Esophagus muscularis mucosa (tissue), 4 donors: Measurements from ENCODE around the gene NDUFAF8. TPM values are rescaled to one million over a fixed set of nuclear protein-coding genes. Genes with fewer than 3 reads are reported as not detected.

Experiments
- DNase-seq: peaks from one replicate; pipeline ENCODE4 v3.0.0-alpha.2; 2017; ENCODE audit errors: extremely low spot score
- H3K27ac ChIP-seq, 4 donors: fragments of 200-600 bp; sonication (generic); replicated peaks in 1 of 4; 1 replicate in 3 of 4; 2 replicates in 1 of 4; pipeline ENCODE4 v1.5.1; 2016 to 2019; ENCODE audit warnings: mild to moderate bottlenecking in 1 of 4
- H3K27me3 ChIP-seq, 4 donors: fragments of 200-600 bp; sonication (generic); one replicate each; pipeline versions ENCODE4 v1.5.1 to v1.6.0; 2016 to 2019
- H3K36me3 ChIP-seq, 4 donors: fragments of 200-600 bp; sonication (generic); one replicate each; pipeline ENCODE4 v1.5.1; 2016 to 2019
- H3K4me1 ChIP-seq, 4 donors: fragments of 200-600 bp; sonication (generic); one replicate each; pipeline ENCODE4 v1.5.1; 2016 to 2019
- H3K4me3 ChIP-seq, 4 donors: fragments of 200-600 bp; sonication (generic); 1 replicate in 2 of 4; 2 replicates in 2 of 4; pipeline ENCODE4 v1.5.1; 2016 to 2019; ENCODE audit warnings: mild to moderate bottlenecking in 4 of 4, moderate library complexity in 1 of 4
- H3K9me3 ChIP-seq, 4 donors: fragments of 200-600 bp; sonication (generic); 1 replicate in 3 of 4; 2 replicates in 1 of 4; pipeline ENCODE4 v1.5.1; 2016 to 2019
- CTCF ChIP-seq, 3 experiments: fragments of 200-600 bp in 2 of 3; fragments of 450-650 bp in 1 of 3; sonication (generic) in 2 of 3; IDR thresholded peaks; one replicate each; pipeline ENCODE4 v1.5.1; 2017 to 2019; ENCODE audit warnings: antibody characterized with exemption in 3 of 3, mild to moderate bottlenecking in 2 of 3, moderate library complexity in 1 of 3
- EP300 ChIP-seq: sonication (generic); formaldehyde crosslinking; IDR thresholded peaks from one replicate; pipeline ENCODE4 v1.6.1; 2017; ENCODE audit warnings: antibody characterized with exemption
- POLR2A ChIP-seq: fragments of 450-650 bp; IDR thresholded peaks from one replicate; pipeline ENCODE4 v1.6.1; 2017; ENCODE audit warnings: antibody characterized with exemption, moderate library complexity, mild to moderate bottlenecking, low read depth
- POLR2AphosphoS5 ChIP-seq, 2 donors: sonication (generic); formaldehyde crosslinking; IDR thresholded peaks; one replicate each; pipeline ENCODE4 v1.6.1; 2017; ENCODE audit warnings: antibody characterized with exemption in 2 of 2
- WGBS: methylation state at CpG from one replicate; pipeline ENCODE4 v1.1.5; 2018; 5-methylcytosine and 5-hydroxymethylcytosine counted together
- intact Hi-C: fragments of 100-400 bp; cut with DNase I; formaldehyde crosslinking; loops from one replicate; pipeline ENCODE4 v1.15.1; 2023
- total RNA-seq, 4 donors: library from RNA; depleted of rRNA; stranded (reverse); fragments of >200 nt; gene quantifications; one replicate each; pipeline versions ENCODE4 v1.1.0 to v1.2.1, GENCODE V29; 2016

NDUFAF8 gene
- total RNA-seq, 4 donors from 2014 or later: 34.6 to 54.8 (median 40.4) TPM

GRCh38 chr17:81235822-81236740 lies 3.0 kb upstream of the NDUFAF8 start:
- Histone ChIP-seq H3K36me3 (peaks cover 20 to 56% (median 45%) of the 10 kb centered on the region in 4 donors), H3K27me3 (no peaks in the 10 kb centered on the region), H3K27ac (no peak overlapping the region), H3K4me1 (peaks cover 18 to 53% (median 44%) of the 10 kb centered on the region in 4 donors), H3K9me3 (no peaks in the 10 kb centered on the region), H3K4me3 (no peak overlapping the region)
- intact Hi-C loops: no loop called here
- WGBS: 91% methylated on average over 20 of the region's 32 CpGs
- DNase-seq: no peak
- TF ChIP-seq EP300 (no peak), POLR2AphosphoS5 (IDR thresholded peaks at IDR 0.05) (no peak), CTCF (IDR thresholded peaks at IDR 0.05) (no peak), POLR2A (no peak)

- peaks cover 18 to 60% (median 48%) of the 10 kb centered on the region in 4 donors for H3K4me1 ChIP-seq
- H3K36me3 ChIP-seq: peaks cover 13 to 56% (median 44%) of the 10 kb centered on the region in 4 donors
- no peak overlapping the region for H3K27ac ChIP-seq
- 86% methylated on average over 11 of the region's 21 CpGs for WGBS
- no peak overlapping the region for H3K4me3 ChIP-seq
- intact Hi-C loops: no loop called here
- H3K27me3 ChIP-seq: no peaks in the 10 kb centered on the region
- no peak for DNase-seq
- no peak for TF ChIP-seq POLR2AphosphoS5 (IDR thresholded peaks at IDR 0.05)
- no peak for TF ChIP-seq POLR2A
- no peak for TF ChIP-seq CTCF (IDR thresholded peaks at IDR 0.05)
- TF ChIP-seq EP300: no peak
- no peaks in the 10 kb centered on the region for H3K9me3 ChIP-seq
These were observed 2.3 kb upstream of the NDUFAF8 start for GRCh38 chr17:81236784-81237183.

- intact Hi-C loops: no loop called here
- H3K4me1 ChIP-seq: peaks cover 18 to 64% (median 53%) of the 10 kb centered on the region in 4 donors
- H3K4me3 ChIP-seq: peak overlapping the region; percentile 75 to 99 (median 91)
- DNase-seq: no peak
- no peak for TF ChIP-seq POLR2A
- TF ChIP-seq POLR2AphosphoS5 (IDR thresholded peaks at IDR 0.05): no peak
- no peak for TF ChIP-seq CTCF (IDR thresholded peaks at IDR 0.05)
- TF ChIP-seq EP300: no peak
- WGBS: 68% methylated on average over 27 of the region's 36 CpGs
- H3K9me3 ChIP-seq: no peaks in the 10 kb centered on the region
- no peaks in the 10 kb centered on the region for H3K27me3 ChIP-seq
- H3K36me3 ChIP-seq: peaks cover 4 to 51% (median 36%) of the 10 kb centered on the region in 4 donors
- H3K27ac ChIP-seq: peak overlapping the region in 1 of 4 donors; percentile 79
These were observed 1.3 kb upstream of the NDUFAF8 start for GRCh38 chr17:81237591-81238489.

- H3K36me3 ChIP-seq: peaks cover 0 to 48% (median 30%) of the 10 kb centered on the region in 4 donors
- no peak for TF ChIP-seq POLR2A
- TF ChIP-seq CTCF (IDR thresholded peaks at IDR 0.05): no peak
- TF ChIP-seq POLR2AphosphoS5 (IDR thresholded peaks at IDR 0.05): no peak
- intact Hi-C loops: no loop called here
These were observed 666 bp upstream of the NDUFAF8 start for GRCh38 chr17:81238490-81238814.

More at GRCh38 chr17:81238490-81238814, 666 bp upstream of the NDUFAF8 start:
- H3K27ac ChIP-seq: peak overlapping the region; percentile 40 to 94 (median 71)
- 7% methylated on average over 8 of the region's 26 CpGs for WGBS
- no peaks in the 10 kb centered on the region for H3K27me3 ChIP-seq
- no peaks in the 10 kb centered on the region for H3K9me3 ChIP-seq
- no peak for DNase-seq
- peak overlapping the region; percentile 75 to 99 (median 91) for H3K4me3 ChIP-seq
- H3K4me1 ChIP-seq: peaks cover 18 to 64% (median 53%) of the 10 kb centered on the region in 4 donors
